Loucy (cell line): ENCODE measurements around the gene ANXA6.

Source experiments
- H2AFZ ChIP-seq: fragments of 200-600 bp; sonication (generic); 2 replicates; pipeline ENCODE4 v1.6.0; 2016; ENCODE audit warnings: antibody characterized with exemption, mild to moderate bottlenecking, low read length, moderate library complexity
- H3F3A ChIP-seq: fragments of 200-600 bp; 2 replicates; pipeline ENCODE4 v1.6.0; 2016; ENCODE audit warnings: antibody characterized with exemption, low read depth, mild to moderate bottlenecking
- H3K27me3 ChIP-seq: fragments of 200-600 bp; sonication (generic); 2 replicates; pipeline ENCODE4 v1.6.1; 2014; ENCODE audit warnings: low read length, mild to moderate bottlenecking; ENCODE audit not compliant: insufficient read depth, poor library complexity, severe bottlenecking
- H3K36me3 ChIP-seq: fragments of 200-600 bp; sonication (generic); 2 replicates; pipeline ENCODE4 v1.6.1; 2016; ENCODE audit warnings: low read length; ENCODE audit not compliant: insufficient read depth
- H3K4me1 ChIP-seq: fragments of 200-600 bp; sonication (generic); 2 replicates; pipeline ENCODE4 v1.5.1; 2014; ENCODE audit warnings: low read length, mild to moderate bottlenecking; ENCODE audit not compliant: insufficient read depth, poor library complexity, severe bottlenecking
- H3K4me2 ChIP-seq: fragments of 200-600 bp; sonication (generic); 2 replicates; pipeline ENCODE4 v1.6.0; 2014; ENCODE audit warnings: antibody characterized with exemption, low read length, low read depth, mild to moderate bottlenecking; ENCODE audit not compliant: poor library complexity, severe bottlenecking
- H3K4me3 ChIP-seq: fragments of 200-600 bp; sonication (generic); 2 replicates; pipeline ENCODE4 v1.5.1; 2014; ENCODE audit warnings: low read length, mild to moderate bottlenecking, mixed read lengths; ENCODE audit not compliant: poor library complexity, severe bottlenecking
- H3K79me2 ChIP-seq: fragments of 200-600 bp; sonication (generic); 2 replicates; pipeline ENCODE4 v1.6.1; 2014; ENCODE audit warnings: low read length; ENCODE audit not compliant: insufficient read depth
- H3K9ac ChIP-seq: fragments of 200-600 bp; sonication (generic); 2 replicates; pipeline ENCODE4 v1.6.0; 2014; ENCODE audit warnings: mild to moderate bottlenecking, low read depth, low read length, moderate library complexity; ENCODE audit not compliant: poor library complexity, severe bottlenecking
- H3K9me2 ChIP-seq: fragments of 200-600 bp; sonication (generic); replicated peaks from 2 replicates; pipeline ENCODE4 v1.6.1; 2016; ENCODE audit warnings: low read depth, low read length, mixed read lengths
- H3K9me3 ChIP-seq: fragments of 200-600 bp; sonication (generic); 2 replicates; pipeline ENCODE4 v1.6.1; 2014; ENCODE audit warnings: mild to moderate bottlenecking, antibody characterized with exemption, low read length, low read depth; ENCODE audit not compliant: insufficient read depth
- H4K20me1 ChIP-seq: fragments of 200-600 bp; sonication (generic); 2 replicates; pipeline ENCODE4 v1.6.0; 2014; ENCODE audit warnings: antibody characterized with exemption, low read length, mild to moderate bottlenecking; ENCODE audit not compliant: insufficient read depth, poor library complexity, severe bottlenecking
- CTCF ChIP-seq: fragments of 200-600 bp; sonication (generic); conservative IDR thresholded peaks from 2 replicates; pipeline ENCODE4 v1.5.1; 2014; ENCODE audit warnings: mild to moderate bottlenecking, antibody characterized with exemption, low read length
- EZH2phosphoT487 ChIP-seq: fragments of 200-600 bp; IDR thresholded peaks from 2 replicates; pipeline ENCODE4 v1.6.1; 2018; ENCODE audit warnings: antibody characterized with exemption, mild to moderate bottlenecking, moderate library complexity, borderline replicate concordance

ANXA6 gene

GRCh38 chr5:151132963-151133362 is 24.6 kb downstream of the ANXA6 start:
- no peak overlapping the region for H3K4me2 ChIP-seq
- no peak for TF ChIP-seq EZH2phosphoT487
- TF ChIP-seq CTCF, result no peak
- H3K9me2 ChIP-seq, result no peaks in the 10 kb centered on the region
- no peaks in the 10 kb centered on the region for H3F3A ChIP-seq
- H3K9ac ChIP-seq, result no peak overlapping the region
- peaks cover 100% of the 10 kb centered on the region for H3K36me3 ChIP-seq
- no peaks in the 10 kb centered on the region for H4K20me1 ChIP-seq
- H3K4me3 ChIP-seq, result no peak overlapping the region
- H3K4me1 ChIP-seq, result no peaks in the 10 kb centered on the region
- no peaks in the 10 kb centered on the region; the same call in 1 of the 2 replicates for H3K79me2 ChIP-seq
- H3K27me3 ChIP-seq, result no peaks in the 10 kb centered on the region
- H2AFZ ChIP-seq, result no peak overlapping the region
- no peaks in the 10 kb centered on the region for H3K9me3 ChIP-seq

- H2AFZ ChIP-seq, result no peak overlapping the region
- no peaks in the 10 kb centered on the region for H3K4me1 ChIP-seq
Measured at GRCh38 chr5:151130922-151131891, 26.4 kb downstream of the ANXA6 start.

GRCh38 chr5:151130235-151130921 is 27.2 kb downstream of the ANXA6 start:
- H3K27me3 ChIP-seq, result no peaks in the 10 kb centered on the region
- no peaks in the 10 kb centered on the region for H3K79me2 ChIP-seq
- no peaks in the 10 kb centered on the region for H3K9me2 ChIP-seq
- H3K4me2 ChIP-seq, result no peak overlapping the region
- H3K36me3 ChIP-seq, result peaks cover 96% of the 10 kb centered on the region
- H2AFZ ChIP-seq, result no peak overlapping the region
- no peak overlapping the region for H3K4me3 ChIP-seq
- no peaks in the 10 kb centered on the region for H3K9me3 ChIP-seq
- H3K9ac ChIP-seq, result no peak overlapping the region
- no peaks in the 10 kb centered on the region for H3F3A ChIP-seq
- H4K20me1 ChIP-seq, result peaks cover 3% of the 10 kb centered on the region
- H3K4me1 ChIP-seq, result no peaks in the 10 kb centered on the region
- no peak for TF ChIP-seq CTCF
- TF ChIP-seq EZH2phosphoT487, result no peak

More at GRCh38 chr5:151130922-151131891, 26.4 kb downstream of the ANXA6 start:
- H3K79me2 ChIP-seq, result no peaks in the 10 kb centered on the region
- no peak overlapping the region for H3K4me2 ChIP-seq
- TF ChIP-seq EZH2phosphoT487 (no peak), CTCF (no peak)
- H3K4me3 ChIP-seq, result no peak overlapping the region
- H3K9me3 ChIP-seq, result no peaks in the 10 kb centered on the region
- H3K9me2 ChIP-seq, result no peaks in the 10 kb centered on the region
- no peak overlapping the region for H3K9ac ChIP-seq
- H3K36me3 ChIP-seq, result peaks cover 97% of the 10 kb centered on the region
- H3F3A ChIP-seq, result no peaks in the 10 kb centered on the region
- H4K20me1 ChIP-seq, result no peaks in the 10 kb centered on the region
- no peaks in the 10 kb centered on the region for H3K27me3 ChIP-seq
